GM21390 (cell line): ENCODE results near the gene KRTAP5-4.
A peak's percentile ranks its signal among the peaks of the same experiment; 100 is the strongest.

Source experiments
- ATAC-seq: cut with Tn5 transposase; IDR thresholded peaks from one replicate; pipeline ENCODE4 v1.9.1; 2021; ENCODE audit not compliant: unreplicated experiment

KRTAP5-4 gene

DNA sequence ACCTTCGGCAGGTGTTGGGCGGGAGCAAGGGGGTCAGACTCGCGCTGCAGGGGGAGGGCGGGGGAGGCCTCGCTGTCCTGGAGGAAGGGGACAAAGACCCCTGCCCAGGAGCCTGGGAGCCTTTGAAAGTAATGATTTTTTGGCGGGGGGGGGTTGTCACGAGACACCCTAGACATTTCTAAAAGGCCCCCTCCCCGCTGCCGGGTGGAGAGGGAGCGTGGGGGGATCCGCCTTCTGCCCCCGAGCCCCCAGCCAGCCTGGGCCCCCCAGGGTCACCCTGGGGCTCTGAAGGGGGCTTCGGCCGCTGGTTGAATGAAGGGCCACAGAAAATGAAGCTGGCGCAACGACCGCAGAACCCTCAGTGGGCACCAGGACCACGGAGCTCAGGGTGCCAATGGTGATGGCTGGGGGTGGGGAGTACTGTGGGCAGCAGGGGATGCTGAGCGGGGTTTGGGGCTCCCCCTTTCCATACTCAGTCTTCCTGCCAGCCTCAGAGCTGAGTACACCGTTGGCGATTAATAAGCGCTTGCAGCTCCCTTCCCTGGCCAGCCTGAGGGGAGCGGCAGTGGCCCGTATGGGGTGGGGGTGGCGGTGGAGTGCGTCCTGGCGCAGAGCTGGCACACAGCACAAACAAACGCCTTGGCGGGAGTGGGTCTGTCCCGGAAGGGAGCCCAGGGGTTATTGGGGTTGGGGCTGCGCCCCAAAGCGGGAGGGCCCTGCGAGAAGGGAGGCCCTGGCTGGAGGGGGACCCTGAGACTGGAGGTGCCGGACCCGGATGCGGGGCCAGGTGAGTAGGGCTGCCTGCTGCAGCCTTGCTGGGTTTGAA is 48.6 kb downstream of the KRTAP5-4 start:
- ATAC-seq = no peak

DNA sequence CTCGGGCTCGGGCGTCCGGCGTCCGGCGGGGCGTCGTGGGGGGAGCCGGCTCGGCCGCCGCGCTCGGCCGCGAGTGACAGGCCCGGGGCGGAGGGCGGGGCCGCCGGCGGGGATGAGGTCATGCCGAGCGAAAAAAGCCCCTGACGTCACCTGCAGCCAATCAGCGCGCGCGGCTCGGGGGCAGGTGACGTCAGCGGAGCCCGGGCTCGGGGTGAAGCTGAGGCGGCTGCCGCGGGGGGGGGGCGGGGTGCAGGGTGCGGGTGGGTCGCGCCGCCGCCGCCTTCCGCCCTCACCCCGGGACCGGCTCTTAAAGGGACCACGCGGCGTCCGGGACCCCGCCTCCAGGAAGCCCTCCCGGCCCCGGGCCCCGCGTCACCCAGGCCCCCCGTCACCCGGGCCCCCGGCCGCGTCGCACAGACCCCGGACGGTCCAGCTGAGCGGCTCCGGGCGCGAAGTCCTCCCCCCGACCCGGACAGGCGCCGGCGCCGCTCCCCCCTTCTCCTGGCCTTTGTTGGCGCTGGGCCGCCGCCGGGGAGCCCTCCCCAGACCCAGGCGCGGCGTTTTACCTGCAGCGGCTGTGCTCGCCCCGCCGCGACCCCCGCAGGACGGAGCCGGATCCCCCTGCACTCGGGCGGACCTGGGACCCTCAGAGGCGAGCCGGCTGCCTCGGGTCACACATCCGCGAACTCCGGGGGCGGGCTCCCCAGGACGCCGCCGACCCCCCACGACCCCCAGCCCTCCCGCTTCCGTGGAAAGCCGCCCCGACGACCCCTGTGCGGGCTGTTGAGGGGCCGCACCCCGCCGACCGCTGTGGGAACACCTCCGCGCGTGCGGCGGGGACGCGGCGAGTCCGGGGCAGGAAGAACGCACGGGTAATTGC is 49.5 kb downstream of the KRTAP5-4 start, which contains the start of gene DUSP8:
TSS of gene DUSP8 (minus strand) at position 75 of the 880 bp plus-strand sequence. CDS start 6,445 bp downstream, outside the sequence.
- ATAC-seq = peak; percentile 47

DNA sequence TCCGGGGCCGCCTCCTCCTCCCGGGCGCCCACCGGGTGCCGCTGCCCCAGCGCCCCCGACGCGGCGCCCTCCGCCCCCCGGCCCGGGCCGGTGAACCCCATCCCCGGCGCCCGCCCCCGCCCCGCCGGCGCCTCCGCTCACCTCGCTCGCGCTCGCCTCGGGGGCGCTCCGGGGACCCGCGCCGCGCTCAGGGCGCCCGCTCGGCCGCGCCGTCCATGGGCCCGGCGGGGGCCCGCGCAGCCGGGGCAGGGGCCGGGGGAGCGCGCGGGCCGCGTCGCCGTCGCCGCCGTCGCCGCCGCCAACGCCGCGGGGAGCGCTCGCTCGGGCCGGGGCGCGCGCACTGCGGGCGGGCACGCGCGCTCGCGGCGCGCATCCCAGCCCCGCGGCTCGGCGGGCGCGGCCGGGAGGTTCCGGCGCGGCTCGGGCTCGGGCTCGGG is 50.2 kb downstream of the KRTAP5-4 start:
- no peak for ATAC-seq
